Measurements from ENCODE around the gene EFCAB13. TPM values are rescaled to one million over a fixed set of nuclear protein-coding genes. Genes with fewer than 3 reads are reported as not detected.

Gene EFCAB13
- total RNA-seq, 2 experiments from 2014 or later = 4.3 to 5.9 TPM

DNA sequence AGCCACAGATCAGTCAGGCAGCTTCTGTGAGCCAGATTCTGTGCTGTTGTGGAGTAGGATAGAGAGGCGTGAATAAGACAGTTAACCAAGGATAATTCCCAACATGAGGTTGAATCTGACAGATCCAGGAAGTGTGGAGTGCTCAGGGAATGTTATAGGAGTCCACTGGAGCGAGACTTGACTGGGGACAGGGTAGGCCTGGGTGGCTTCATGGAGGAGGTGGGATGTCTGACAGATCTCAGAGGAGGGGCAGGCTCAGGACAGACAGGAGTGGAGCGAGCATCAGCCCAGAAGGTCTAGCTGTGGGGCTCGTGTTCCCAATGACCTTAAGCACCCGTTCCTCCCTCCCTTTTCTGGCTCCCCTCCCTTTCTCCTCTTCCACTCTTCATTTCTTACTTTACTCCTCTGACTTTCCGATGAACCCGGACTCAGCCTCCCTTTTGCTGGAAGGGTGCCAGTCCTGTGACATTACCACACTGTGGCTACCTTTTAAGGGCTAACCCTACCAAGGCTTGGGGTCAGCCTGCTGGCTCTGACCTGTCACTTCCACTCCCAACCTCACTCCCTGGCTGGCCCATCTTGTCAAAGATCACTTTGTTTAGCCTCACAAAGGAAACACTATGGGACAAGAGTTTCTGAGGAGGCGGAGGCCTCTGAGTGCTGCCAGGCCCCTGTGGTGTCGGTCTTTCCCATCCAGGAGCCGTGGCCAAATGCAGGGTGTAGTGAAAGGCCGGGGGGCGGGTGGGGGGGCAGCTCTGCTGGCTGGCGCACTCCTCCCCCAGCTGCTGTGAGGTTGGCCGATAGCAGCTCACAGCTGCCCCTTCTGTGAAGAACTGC, 28.5 kb upstream of the EFCAB13 start:
- CTCF ChIA-PET = interaction anchor here (1.6 kb wide), 1 partner anchor 37 kb away, joined by 5 read pairs; no protein-coding TSS in a partner anchor

DNA sequence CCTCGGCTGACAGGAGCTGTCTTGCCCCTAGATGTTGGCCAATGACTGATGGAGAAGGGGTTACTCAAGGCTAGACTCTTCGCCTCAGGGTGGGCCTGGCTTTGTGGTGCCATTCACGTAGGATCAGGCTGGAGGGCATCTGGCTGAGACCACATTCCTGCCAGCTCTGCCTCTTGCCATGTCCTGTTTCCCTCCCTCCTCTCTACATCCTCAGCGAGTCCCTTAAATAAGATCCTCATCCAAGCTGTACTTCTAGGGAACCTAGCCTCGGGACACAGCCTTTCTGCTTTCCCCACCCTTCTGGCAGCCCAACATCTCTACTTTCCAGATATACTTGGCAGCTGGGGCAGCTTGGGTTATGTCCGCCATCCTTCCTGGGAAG, 27.9 kb upstream of the EFCAB13 start:
- POLR2A ChIA-PET = no interaction called here
- CTCF ChIA-PET = interaction anchor here (1.6 kb wide), 1 partner anchor 38 kb away, joined by 5 read pairs; no protein-coding TSS in a partner anchor
- Mint-ChIP-seq H3K27me3 (no peaks in the 10 kb centered on the region), H3K36me3 (ENCODE audit: low read depth) (no peaks in the 10 kb centered on the region), H3K27ac (no peak overlapping the region), H3K4me1 (ENCODE audit: low read depth) (no peaks in the 10 kb centered on the region), H3K9me3 (no peaks in the 10 kb centered on the region), H3K4me3 (no peak overlapping the region)
- no peak for DNase-seq
- no peak for ATAC-seq
- TF ChIP-seq, protein P1, sequence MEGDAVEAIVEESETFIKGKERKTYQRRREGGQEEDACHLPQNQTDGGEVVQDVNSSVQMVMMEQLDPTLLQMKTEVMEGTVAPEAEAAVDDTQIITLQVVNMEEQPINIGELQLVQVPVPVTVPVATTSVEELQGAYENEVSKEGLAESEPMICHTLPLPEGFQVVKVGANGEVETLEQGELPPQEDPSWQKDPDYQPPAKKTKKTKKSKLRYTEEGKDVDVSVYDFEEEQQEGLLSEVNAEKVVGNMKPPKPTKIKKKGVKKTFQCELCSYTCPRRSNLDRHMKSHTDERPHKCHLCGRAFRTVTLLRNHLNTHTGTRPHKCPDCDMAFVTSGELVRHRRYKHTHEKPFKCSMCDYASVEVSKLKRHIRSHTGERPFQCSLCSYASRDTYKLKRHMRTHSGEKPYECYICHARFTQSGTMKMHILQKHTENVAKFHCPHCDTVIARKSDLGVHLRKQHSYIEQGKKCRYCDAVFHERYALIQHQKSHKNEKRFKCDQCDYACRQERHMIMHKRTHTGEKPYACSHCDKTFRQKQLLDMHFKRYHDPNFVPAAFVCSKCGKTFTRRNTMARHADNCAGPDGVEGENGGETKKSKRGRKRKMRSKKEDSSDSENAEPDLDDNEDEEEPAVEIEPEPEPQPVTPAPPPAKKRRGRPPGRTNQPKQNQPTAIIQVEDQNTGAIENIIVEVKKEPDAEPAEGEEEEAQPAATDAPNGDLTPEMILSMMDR (IDR thresholded peaks at IDR 0.05) = no peak
- intact Hi-C loops (cut with micrococcal nuclease) = no loop called here

More for the DNA sequence above, 28.5 kb upstream of the EFCAB13 start:
- Mint-ChIP-seq H3K27me3 (no peaks in the 10 kb centered on the region), H3K4me3 (no peak overlapping the region), H3K9me3 (no peaks in the 10 kb centered on the region), H3K4me1 (ENCODE audit: low read depth) (no peaks in the 10 kb centered on the region), H3K36me3 (ENCODE audit: low read depth) (no peaks in the 10 kb centered on the region), H3K27ac (no peak overlapping the region)
- DNase-seq (no peak), ATAC-seq (no peak)
- intact Hi-C loops (cut with micrococcal nuclease) = no loop called here
- TF ChIP-seq, protein P1 (IDR thresholded peaks at IDR 0.05) = no peak
- POLR2A ChIA-PET = no interaction called here

DNA sequence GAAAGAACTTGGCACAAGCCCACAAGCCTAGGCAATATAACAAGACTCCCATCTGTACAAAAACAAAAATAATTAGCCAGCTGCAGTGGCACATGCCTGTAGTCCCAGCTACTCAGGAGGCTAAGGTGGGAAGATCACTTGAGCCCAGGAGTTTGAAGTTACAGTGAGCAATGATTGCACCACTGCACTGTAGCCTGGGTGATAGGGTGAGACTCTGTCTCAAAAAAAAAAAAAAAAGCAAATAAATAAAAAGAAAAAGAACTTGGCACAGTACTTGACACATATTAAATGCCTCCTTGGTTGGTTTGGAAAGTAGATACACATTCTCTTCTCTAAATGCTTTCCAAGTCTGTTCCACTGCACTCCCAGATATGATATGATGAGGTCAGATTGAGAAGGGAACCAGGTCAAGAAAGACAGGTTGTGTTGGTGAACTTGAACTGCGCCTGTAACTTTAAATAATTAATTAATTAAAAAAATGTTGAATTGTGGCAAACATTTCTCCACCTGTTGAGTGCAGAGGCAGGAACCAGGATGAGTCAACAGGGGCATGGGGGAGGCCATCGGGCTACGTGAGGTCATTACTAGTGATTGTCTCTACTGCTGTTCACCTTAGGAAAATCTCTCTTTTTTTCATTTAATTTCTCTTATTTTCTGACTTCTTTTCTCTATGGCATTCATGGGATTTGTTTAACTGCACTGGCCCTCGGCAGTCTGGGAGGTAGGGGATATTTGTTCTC, 25.9 kb upstream of the EFCAB13 start:
- Mint-ChIP-seq H3K36me3 (ENCODE audit: low read depth) (no peaks in the 10 kb centered on the region), H3K27me3 (no peaks in the 10 kb centered on the region), H3K4me1 (ENCODE audit: low read depth) (no peaks in the 10 kb centered on the region), H3K9me3 (peaks cover 5% of the 10 kb centered on the region), H3K4me3 (no peak overlapping the region), H3K27ac (no peak overlapping the region)
- ChIA-PET CTCF (interaction anchor here (1.3 kb wide), 1 partner anchor 18 kb away, joined by 4 read pairs; no protein-coding TSS in a partner anchor), POLR2A (no interaction called here)
- no peak for DNase-seq
- intact Hi-C loops (cut with micrococcal nuclease) = no loop called here
- ATAC-seq = no peak
- TF ChIP-seq, protein P1 (IDR thresholded peaks at IDR 0.05) = no peak

DNA sequence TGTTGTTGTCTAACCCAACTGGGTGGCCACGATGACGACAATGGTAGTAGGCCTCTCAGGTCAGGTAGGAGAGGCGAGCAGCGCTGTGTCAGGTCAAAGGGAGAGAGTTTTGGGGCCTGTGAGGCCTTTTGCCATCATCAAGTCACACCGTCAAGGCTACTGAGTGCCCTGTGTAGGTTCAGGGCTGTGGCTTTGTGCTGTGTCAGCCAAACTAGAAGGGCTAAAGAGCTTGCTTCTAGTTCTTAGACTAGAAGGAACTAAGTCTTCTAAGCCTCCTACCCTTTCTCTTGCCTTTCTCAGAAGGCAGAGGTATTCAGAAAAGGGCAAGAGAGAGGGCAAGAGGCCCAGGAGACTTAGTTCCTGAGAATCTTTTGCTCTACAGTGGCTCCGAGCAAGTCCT, 25.0 kb upstream of the EFCAB13 start:
- peaks cover 5% of the 10 kb centered on the region for H3K9me3 Mint-ChIP-seq
- no peak overlapping the region for H3K4me3 Mint-ChIP-seq
- TF ChIP-seq, protein P1 (IDR thresholded peaks at IDR 0.05) = no peak
- H3K27ac Mint-ChIP-seq = no peak overlapping the region
- CTCF ChIA-PET = no interaction called here
- intact Hi-C loops (cut with micrococcal nuclease) = no loop called here
- no peak for ATAC-seq
- H3K27me3 Mint-ChIP-seq = no peaks in the 10 kb centered on the region
- POLR2A ChIA-PET = no interaction called here
- H3K36me3 Mint-ChIP-seq (ENCODE audit: low read depth) = no peaks in the 10 kb centered on the region
- no peak for DNase-seq
- no peaks in the 10 kb centered on the region for H3K4me1 Mint-ChIP-seq (ENCODE audit: low read depth)

Measured in activated CD8-positive, alpha-beta T cell treated with anti-CD3 and anti-CD28 coated beads for 36 hours (primary cell).